Lower lobe of right lung (tissue), 2 donors: ENCODE results near the gene PHACTR4. TPM values are rescaled to one million over a fixed set of nuclear protein-coding genes. Genes with fewer than 3 reads are reported as not detected.

Source experiments
- ATAC-seq, 2 donors: fragments of 200-7000 bp; cut with Tn5 transposase; one replicate each; pipeline ENCODE4 v1.9.1; 2020 to 2022; ENCODE audit warnings: mild to moderate bottlenecking in 2 of 2, moderate library complexity in 2 of 2
- DNase-seq: peaks from one replicate; pipeline ENCODE4 v3.0.0-alpha.2; 2020
- H3K27ac ChIP-seq: fragments of 200-600 bp; one replicate; pipeline ENCODE4 v1.8.0; 2022
- H3K27me3 ChIP-seq: fragments of 200-600 bp; one replicate; pipeline ENCODE4 v1.8.0; 2022; ENCODE audit warnings: low read depth
- H3K36me3 ChIP-seq: fragments of 200-600 bp; one replicate; pipeline ENCODE4 v1.8.0; 2022; ENCODE audit warnings: mild to moderate bottlenecking
- H3K4me1 ChIP-seq: fragments of 200-600 bp; one replicate; pipeline ENCODE4 v1.8.0; 2022
- H3K4me3 ChIP-seq: fragments of 200-600 bp; one replicate; pipeline ENCODE4 v1.8.0; 2022; ENCODE audit warnings: mild to moderate bottlenecking
- H3K9me3 ChIP-seq: fragments of 200-600 bp; one replicate; pipeline ENCODE4 v1.8.0; 2022
- CTCF ChIP-seq: fragments of 200-600 bp; IDR thresholded peaks from one replicate; pipeline ENCODE4 v1.8.0; 2022; ENCODE audit warnings: antibody characterized with exemption, mild to moderate bottlenecking
- intact Hi-C: fragments of 100-400 bp; cut with DNase I; formaldehyde crosslinking; loops from one replicate; pipeline ENCODE4 v1.11.0; 2022
- total RNA-seq: library from RNA; stranded (reverse); fragmentation: NEBNext Ultra II Directional; extraction: Animal tissue kit (Norgen Biotek cat#: 25700); gene quantifications from one replicate; pipeline ENCODE4 v1.2.1, GENCODE V29; 2021
- donor health status: DM: no; HTN: yes; CAD: no; lungs with severe emphysema.

PHACTR4 gene
- total RNA-seq, 1 donor from 2014 or later = 44.2 TPM

GRCh38 chr1:28450561-28450960, 81.0 kb downstream of the PHACTR4 start:
- Histone ChIP-seq H3K36me3 (no peaks in the 10 kb centered on the region), H3K27ac (no peak overlapping the region), H3K9me3 (no peaks in the 10 kb centered on the region), H3K4me3 (no peak overlapping the region), H3K27me3 (no peaks in the 10 kb centered on the region), H3K4me1 (peaks cover 8% of the 10 kb centered on the region)
- TF ChIP-seq CTCF = no peak
- ATAC-seq (no peak), DNase-seq (no peak)
- intact Hi-C loops = no loop called here

GRCh38 chr1:28451011-28451410, 81.5 kb downstream of the PHACTR4 start:
- no peak for DNase-seq
- intact Hi-C loops = no loop called here
- no peak for TF ChIP-seq CTCF
- H3K27me3 ChIP-seq = no peaks in the 10 kb centered on the region
- ATAC-seq = no peak
- no peak overlapping the region for H3K4me3 ChIP-seq
- H3K27ac ChIP-seq = no peak overlapping the region
- peaks cover 11% of the 10 kb centered on the region for H3K4me1 ChIP-seq
- H3K36me3 ChIP-seq = no peaks in the 10 kb centered on the region
- no peaks in the 10 kb centered on the region for H3K9me3 ChIP-seq

GRCh38 chr1:28456078-28456477, 86.5 kb downstream of the PHACTR4 start:
- no peak overlapping the region for H3K4me3 ChIP-seq
- H3K27me3 ChIP-seq = no peaks in the 10 kb centered on the region
- intact Hi-C loops = no loop called here
- H3K9me3 ChIP-seq = no peaks in the 10 kb centered on the region
- DNase-seq (no peak), ATAC-seq (no peak)
- peak overlapping the region; percentile 28 for H3K27ac ChIP-seq
- TF ChIP-seq CTCF = no peak
- peaks cover 20% of the 10 kb centered on the region for H3K36me3 ChIP-seq
- peaks cover 18% of the 10 kb centered on the region for H3K4me1 ChIP-seq

- intact Hi-C loops = no loop called here
- Histone ChIP-seq H3K36me3 (peaks cover 24% of the 10 kb centered on the region), H3K27ac (no peak overlapping the region), H3K4me1 (peaks cover 18% of the 10 kb centered on the region), H3K27me3 (no peaks in the 10 kb centered on the region), H3K9me3 (no peaks in the 10 kb centered on the region), H3K4me3 (no peak overlapping the region)
- no peak for ATAC-seq
- DNase-seq = no peak
- TF ChIP-seq CTCF = no peak
Observed at GRCh38 chr1:28457678-28458077, 88.1 kb downstream of the PHACTR4 start.

GRCh38 chr1:28458237-28459228, 89.0 kb downstream of the PHACTR4 start:
- intact Hi-C loops = no loop called here
- Histone ChIP-seq H3K27me3 (no peaks in the 10 kb centered on the region), H3K4me1 (peaks cover 18% of the 10 kb centered on the region), H3K27ac (peak overlapping the region; percentile 4), H3K36me3 (peaks cover 33% of the 10 kb centered on the region), H3K9me3 (no peaks in the 10 kb centered on the region), H3K4me3 (no peak overlapping the region)
- TF ChIP-seq CTCF = no peak
- ATAC-seq (no peak), DNase-seq (no peak)
